ENCODE measurements around the gene LCE3E. TPM values are rescaled to one million over a fixed set of nuclear protein-coding genes. Genes with fewer than 3 reads are reported as not detected.
"Not testable (repeated sequence)": the region's sequence is repeated elsewhere in the genome, so short reads cannot be mapped to it uniquely, and the experiment has no call there.

The LCE3E gene
- not detected for total RNA-seq
- not detected for polyA plus RNA-seq

DNA sequence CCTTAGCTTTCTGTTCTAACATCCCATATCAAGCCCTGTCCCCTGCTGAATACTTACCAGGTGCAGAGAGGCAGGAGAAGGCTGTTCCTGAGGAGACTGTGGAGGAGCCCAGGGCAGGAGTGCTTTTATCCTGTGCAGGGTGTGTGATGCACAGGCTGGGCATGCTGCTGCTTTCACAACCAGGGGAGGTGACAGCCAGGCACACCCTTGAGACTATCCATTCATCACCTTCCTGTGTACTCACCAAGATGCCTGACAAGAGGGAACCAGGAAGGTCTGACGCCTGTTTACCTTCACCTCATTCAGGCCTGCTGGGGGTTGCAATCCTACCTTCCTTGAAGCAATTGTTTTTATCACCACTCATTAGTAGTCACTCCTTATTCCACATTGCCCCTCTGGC lies at the start of gene LCE3E:
TSS of gene LCE3E (minus strand) at position 100 of the 400 bp plus-strand sequence. CDS start 572 bp downstream, outside the sequence.
- Histone ChIP-seq H3K9me3 (ENCODE audit: control insufficient read depth in 2 of 2, low read length in 2 of 2) (peaks cover 8 to 13% of the 10 kb centered on the region in 2 experiments), H3K4me3 (ENCODE audit: low read depth, low read length) (no peak within 1 kb of the TSS), H3K36me3 (ENCODE audit: control insufficient read depth, insufficient read depth, low read length) (no peaks in the 10 kb centered on the region), H3K27ac (ENCODE audit: insufficient read depth, low read length, poor library complexity, severe bottlenecking) (no peak within 1 kb of the TSS), H3K27me3 (ENCODE audit: control insufficient read depth, insufficient read depth, low read length) (no peaks in the 10 kb centered on the region), H3K4me1 (ENCODE audit: control insufficient read depth, insufficient read depth, low read length, poor library complexity, severe bottlenecking) (no peaks in the 10 kb centered on the region)
- peaks cover 0 to 14% (median 4%) of the 10 kb centered on the region in 7 donors for H3K9me3 Mint-ChIP-seq
- ATAC-seq (ENCODE audit: low read depth in 2 of 2), result no peak
- H3K27me3 Mint-ChIP-seq, result peaks cover 8% of the 10 kb centered on the region
- H3K27ac Mint-ChIP-seq, result no peak within 1 kb of the TSS
- H3K4me1 Mint-ChIP-seq, result no peaks in the 10 kb centered on the region
- no peaks in the 10 kb centered on the region for H3K36me3 Mint-ChIP-seq
- DNase-seq, result no peak
- no peak within 1 kb of the TSS for H3K4me3 Mint-ChIP-seq

- Mint-ChIP-seq H3K27ac (no peak within 1 kb of the TSS), H3K4me3 (no peak within 1 kb of the TSS), H3K27me3 (no peaks in the 10 kb centered on the region), H3K4me1 (no peaks in the 10 kb centered on the region), H3K36me3 (no peaks in the 10 kb centered on the region), H3K9me3 (peaks cover 0 to 6% (median 0%) of the 10 kb centered on the region in 7 donors)
- no peak within 1 kb of the TSS for H3K27ac ChIP-seq (ENCODE audit: insufficient read depth, low read length, poor library complexity, severe bottlenecking)
- no peak for DNase-seq
- H3K4me1 ChIP-seq (ENCODE audit: control insufficient read depth, insufficient read depth, low read length, poor library complexity, severe bottlenecking), result no peaks in the 10 kb centered on the region
- ATAC-seq (ENCODE audit: low read depth in 2 of 2), result no peak
- no peaks in the 10 kb centered on the region for H3K36me3 ChIP-seq (ENCODE audit: control insufficient read depth, insufficient read depth, low read length)
- H3K4me3 ChIP-seq (ENCODE audit: low read depth, low read length), result no peak within 1 kb of the TSS
- peaks cover 2 to 4% of the 10 kb centered on the region in 2 experiments for H3K9me3 ChIP-seq (ENCODE audit: control insufficient read depth in 2 of 2, low read length in 2 of 2)
- no peaks in the 10 kb centered on the region for H3K27me3 ChIP-seq (ENCODE audit: control insufficient read depth, insufficient read depth, low read length)
Measured at GRCh38 chr1:152613511-152613910, 46.9 kb upstream of the LCE3E start, which contains the start of gene LCE3B. TSS of gene LCE3B (plus strand) at chr1:152613811. CDS start at chr1:152613811, 0 bp downstream.

- Histone ChIP-seq H3K9me3 (ENCODE audit: control insufficient read depth in 2 of 2, low read length in 2 of 2) (no peaks in the 10 kb centered on the region), H3K4me3 (ENCODE audit: low read depth, low read length) (no peak within 1 kb of the TSS), H3K4me1 (ENCODE audit: control insufficient read depth, insufficient read depth, low read length, poor library complexity, severe bottlenecking) (no peaks in the 10 kb centered on the region), H3K27ac (ENCODE audit: insufficient read depth, low read length, poor library complexity, severe bottlenecking) (no peak within 1 kb of the TSS), H3K36me3 (ENCODE audit: control insufficient read depth, insufficient read depth, low read length) (no peaks in the 10 kb centered on the region), H3K27me3 (ENCODE audit: control insufficient read depth, insufficient read depth, low read length) (no peaks in the 10 kb centered on the region)
- Mint-ChIP-seq H3K27ac (no peak within 1 kb of the TSS), H3K36me3 (no peaks in the 10 kb centered on the region), H3K4me1 (no peaks in the 10 kb centered on the region), H3K27me3 (no peaks in the 10 kb centered on the region), H3K4me3 (no peak within 1 kb of the TSS), H3K9me3 (peaks cover 0 to 3% (median 0%) of the 10 kb centered on the region in 7 donors)
- DNase-seq, result no peak
- ATAC-seq (ENCODE audit: low read depth in 2 of 2), result no peak
Measured at GRCh38 chr1:152599934-152600333, 33.4 kb upstream of the LCE3E start, which contains the start of gene LCE3C. TSS of gene LCE3C (plus strand) at chr1:152600234. CDS start at chr1:152600732, 498 bp downstream.

DNA sequence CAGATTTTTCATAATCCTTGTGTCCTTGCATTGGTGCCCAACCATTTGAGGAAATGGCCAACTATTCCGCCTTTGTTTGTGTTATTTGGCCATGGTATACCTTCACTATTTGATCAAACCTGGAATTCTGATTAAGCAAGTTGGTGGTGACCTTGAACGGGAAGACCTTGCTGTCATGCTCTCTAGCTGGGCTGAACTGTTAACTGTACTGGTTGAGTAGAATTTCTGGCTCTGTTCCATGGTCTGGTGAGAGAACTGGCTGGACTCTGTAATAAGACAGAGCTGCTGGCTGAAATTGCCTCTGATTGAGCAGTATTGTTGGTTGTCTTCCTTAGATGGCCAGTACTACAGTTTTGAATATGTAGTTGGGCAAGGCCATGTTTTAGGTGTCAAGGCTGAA lies 30.4 kb upstream of the LCE3E start:
- no peak overlapping the region for H3K27ac Mint-ChIP-seq
- no peak for ATAC-seq (ENCODE audit: low read depth in 2 of 2)
- Histone ChIP-seq H3K4me3 (ENCODE audit: low read depth, low read length) (no peak overlapping the region), H3K27ac (ENCODE audit: insufficient read depth, low read length, poor library complexity, severe bottlenecking) (no peak overlapping the region), H3K36me3 (ENCODE audit: control insufficient read depth, insufficient read depth, low read length) (no peaks in the 10 kb centered on the region), H3K9me3 (ENCODE audit: control insufficient read depth in 2 of 2, low read length in 2 of 2) (no peaks in the 10 kb centered on the region), H3K27me3 (ENCODE audit: control insufficient read depth, insufficient read depth, low read length) (no peaks in the 10 kb centered on the region), H3K4me1 (ENCODE audit: control insufficient read depth, insufficient read depth, low read length, poor library complexity, severe bottlenecking) (no peaks in the 10 kb centered on the region)
- no peaks in the 10 kb centered on the region for H3K4me1 Mint-ChIP-seq
- peaks cover 0 to 3% (median 0%) of the 10 kb centered on the region in 7 donors for H3K9me3 Mint-ChIP-seq
- H3K36me3 Mint-ChIP-seq, result no peaks in the 10 kb centered on the region
- no peak overlapping the region for H3K4me3 Mint-ChIP-seq
- DNase-seq, result no peak
- no peaks in the 10 kb centered on the region for H3K27me3 Mint-ChIP-seq

GRCh38 chr1:152585586-152585985 lies 19.0 kb upstream of the LCE3E start:
- H3K36me3 Mint-ChIP-seq, result no peaks in the 10 kb centered on the region
- Histone ChIP-seq H3K27ac (ENCODE audit: insufficient read depth, low read length, poor library complexity, severe bottlenecking) (no peak overlapping the region), H3K4me3 (ENCODE audit: low read depth, low read length) (no peak overlapping the region), H3K4me1 (ENCODE audit: control insufficient read depth, insufficient read depth, low read length, poor library complexity, severe bottlenecking) (no peaks in the 10 kb centered on the region), H3K36me3 (ENCODE audit: control insufficient read depth, insufficient read depth, low read length) (no peaks in the 10 kb centered on the region), H3K9me3 (ENCODE audit: control insufficient read depth in 2 of 2, low read length in 2 of 2) (no peaks in the 10 kb centered on the region), H3K27me3 (ENCODE audit: control insufficient read depth, insufficient read depth, low read length) (no peaks in the 10 kb centered on the region)
- no peaks in the 10 kb centered on the region for H3K27me3 Mint-ChIP-seq
- H3K4me3 Mint-ChIP-seq, result no peak overlapping the region
- ATAC-seq (ENCODE audit: low read depth in 2 of 2) (no peak), DNase-seq (no peak)
- no peaks in the 10 kb centered on the region for H3K4me1 Mint-ChIP-seq
- H3K9me3 Mint-ChIP-seq, result peaks cover 0 to 2% (median 0%) of the 10 kb centered on the region in 7 donors
- H3K27ac Mint-ChIP-seq, result no peak overlapping the region

DNA sequence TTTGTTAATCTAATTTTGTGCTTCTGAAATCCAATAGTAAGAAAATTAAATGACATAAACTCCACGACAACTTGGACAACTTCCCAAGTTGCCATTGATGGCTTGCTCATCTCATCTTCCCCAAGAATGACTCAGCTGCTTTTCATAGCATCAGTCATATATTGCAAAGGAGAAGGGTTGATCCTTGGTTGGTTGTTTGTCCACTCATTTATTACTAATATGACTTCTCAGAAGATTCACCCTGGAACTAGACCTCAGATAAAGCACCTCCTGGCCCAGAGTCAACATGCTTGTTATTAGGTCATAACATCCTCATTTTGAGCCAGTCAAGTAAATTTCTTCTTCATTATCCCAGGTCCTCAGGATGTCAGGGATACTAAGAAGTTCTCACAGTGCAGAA lies 16.1 kb upstream of the LCE3E start:
- Mint-ChIP-seq H3K4me3 (no peak overlapping the region), H3K9me3 (peaks cover 0 to 2% (median 0%) of the 10 kb centered on the region in 7 donors), H3K27ac (no peak overlapping the region), H3K4me1 (no peaks in the 10 kb centered on the region), H3K27me3 (peaks cover 14% of the 10 kb centered on the region), H3K36me3 (no peaks in the 10 kb centered on the region)
- H3K27ac ChIP-seq (ENCODE audit: insufficient read depth, low read length, poor library complexity, severe bottlenecking), result no peak overlapping the region
- no peak for DNase-seq
- ATAC-seq (ENCODE audit: low read depth in 2 of 2), result no peak
- peaks cover 1% of the 10 kb centered on the region for H3K27me3 ChIP-seq (ENCODE audit: control insufficient read depth, insufficient read depth, low read length)
- no peaks in the 10 kb centered on the region for H3K9me3 ChIP-seq (ENCODE audit: control insufficient read depth in 2 of 2, low read length in 2 of 2)
- no peak overlapping the region for H3K4me3 ChIP-seq (ENCODE audit: low read depth, low read length)
- H3K4me1 ChIP-seq (ENCODE audit: control insufficient read depth, insufficient read depth, low read length, poor library complexity, severe bottlenecking), result no peaks in the 10 kb centered on the region
- H3K36me3 ChIP-seq (ENCODE audit: control insufficient read depth, insufficient read depth, low read length), result no peaks in the 10 kb centered on the region

- Histone ChIP-seq H3K4me1 (ENCODE audit: control insufficient read depth, insufficient read depth, low read length, poor library complexity, severe bottlenecking) (no peaks in the 10 kb centered on the region), H3K4me3 (ENCODE audit: low read depth, low read length) (no peak within 1 kb of the TSS), H3K36me3 (ENCODE audit: control insufficient read depth, insufficient read depth, low read length) (no peaks in the 10 kb centered on the region), H3K27me3 (ENCODE audit: control insufficient read depth, insufficient read depth, low read length) (peaks cover 1% of the 10 kb centered on the region), H3K27ac (ENCODE audit: insufficient read depth, low read length, poor library complexity, severe bottlenecking) (no peak within 1 kb of the TSS), H3K9me3 (ENCODE audit: control insufficient read depth in 2 of 2, low read length in 2 of 2) (no peaks in the 10 kb centered on the region)
- DNase-seq (no peak), ATAC-seq (ENCODE audit: low read depth in 2 of 2) (no peak)
- no peak within 1 kb of the TSS for H3K4me3 Mint-ChIP-seq
- H3K9me3 Mint-ChIP-seq, result peaks cover 0 to 1% (median 0%) of the 10 kb centered on the region in 7 donors
- H3K36me3 Mint-ChIP-seq, result no peaks in the 10 kb centered on the region
- H3K27ac Mint-ChIP-seq, result no peak within 1 kb of the TSS
- peaks cover 16% of the 10 kb centered on the region for H3K27me3 Mint-ChIP-seq
- no peaks in the 10 kb centered on the region for H3K4me1 Mint-ChIP-seq
Measured at GRCh38 chr1:152580433-152580832, 13.9 kb upstream of the LCE3E start, which contains the start of gene LCE3D. TSS of gene LCE3D (minus strand) at chr1:152580516. CDS start at chr1:152579936, 580 bp downstream.

- H3K4me1 Mint-ChIP-seq; H3K27ac ChIP-seq (ENCODE audit: insufficient read depth, low read length, poor library complexity, severe bottlenecking); DNase-seq; ATAC-seq (ENCODE audit: low read depth in 2 of 2); H3K9me3 ChIP-seq (ENCODE audit: control insufficient read depth in 2 of 2, low read length in 2 of 2); H3K4me1 ChIP-seq (ENCODE audit: control insufficient read depth, insufficient read depth, low read length, poor library complexity, severe bottlenecking); H3K27me3 ChIP-seq (ENCODE audit: control insufficient read depth, insufficient read depth, low read length); H3K4me3 Mint-ChIP-seq; H3K4me3 ChIP-seq (ENCODE audit: low read depth, low read length); H3K9me3 Mint-ChIP-seq; H3K27ac Mint-ChIP-seq; H3K36me3 ChIP-seq (ENCODE audit: control insufficient read depth, insufficient read depth, low read length); H3K36me3 Mint-ChIP-seq: not testable (repeated sequence)
- peaks cover 16% of the 10 kb centered on the region for H3K27me3 Mint-ChIP-seq
Measured at GRCh38 chr1:152579526-152579925, 12.9 kb upstream of the LCE3E start.

Data from CD4-positive, CD25-positive, alpha-beta regulatory T cell (primary cell).